HG02870 (cell line): ENCODE data around the gene SIPA1.
A peak's percentile ranks its signal among the peaks of the same experiment; 100 is the strongest.
"Not testable (repeated sequence)": the region's sequence is repeated elsewhere in the genome, so short reads cannot be mapped to it uniquely, and the experiment has no call there.

Experiments used
- ATAC-seq: cut with Tn5 transposase; IDR thresholded peaks from one replicate; pipeline ENCODE4 v1.9.1; 2021; ENCODE audit warnings: mild to moderate bottlenecking, moderate library complexity; ENCODE audit not compliant: unreplicated experiment

Gene SIPA1

DNA sequence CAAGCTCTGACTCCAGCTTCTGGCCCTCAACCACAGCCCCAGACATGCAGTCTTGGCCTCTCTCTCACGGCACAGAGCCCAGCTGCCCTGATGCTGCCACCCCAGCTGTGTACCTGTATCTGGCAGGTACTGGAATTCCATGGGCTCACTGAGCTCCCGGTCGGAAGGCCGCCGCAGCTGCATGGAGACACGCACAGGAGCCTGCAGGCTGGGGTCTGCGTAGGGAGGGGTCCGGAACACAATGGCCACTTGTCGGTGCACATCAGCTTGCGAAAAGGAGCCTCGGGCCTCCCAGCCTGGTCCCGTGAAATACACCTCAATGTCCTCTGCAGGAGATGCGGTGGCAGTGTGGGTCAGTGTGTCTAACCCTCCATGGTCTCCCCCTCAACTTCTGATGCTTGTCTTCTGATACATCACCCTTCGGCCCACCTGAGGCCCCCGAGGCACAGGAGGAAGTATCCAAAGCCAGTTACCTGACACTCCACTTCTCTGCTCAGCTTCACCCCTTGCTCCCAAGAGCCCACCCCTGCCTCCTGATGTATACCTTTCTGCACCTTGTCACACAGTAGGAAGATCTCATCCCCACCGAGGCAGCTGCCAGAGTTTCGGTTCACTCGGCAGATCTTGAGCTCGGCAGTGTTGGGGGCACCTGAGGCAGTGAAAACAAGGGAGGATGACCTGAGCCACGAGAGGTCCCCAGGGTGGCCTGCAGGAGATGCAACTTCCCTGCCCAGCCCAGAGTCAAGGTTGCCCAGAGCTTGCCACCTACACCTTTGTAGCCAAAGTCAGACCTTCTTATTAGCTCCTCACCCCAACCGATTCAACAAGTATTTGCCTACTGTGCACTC, 20.5 kb downstream of the SIPA1 start:
- ATAC-seq: no peak

DNA sequence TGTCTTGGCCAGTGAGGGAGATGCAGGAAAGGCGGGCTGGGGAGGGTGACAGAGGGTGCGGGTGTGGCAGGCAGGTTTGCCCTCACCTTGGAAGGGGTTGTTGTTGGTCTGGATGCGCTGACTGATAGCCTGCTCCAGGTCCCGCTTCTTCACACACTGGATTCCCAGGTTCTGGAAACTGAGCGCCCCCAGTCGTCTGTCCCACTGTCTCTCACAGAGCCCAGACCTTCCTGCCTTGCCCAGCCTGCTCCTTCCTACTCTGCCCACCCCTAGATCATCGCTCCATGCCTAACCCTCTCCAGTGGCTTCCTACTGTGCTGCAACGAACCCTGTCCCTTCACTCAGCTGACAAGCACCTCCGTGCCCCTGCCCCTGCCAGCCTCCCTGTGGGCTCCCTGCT, 22.1 kb downstream of the SIPA1 start:
- no peak for ATAC-seq

DNA sequence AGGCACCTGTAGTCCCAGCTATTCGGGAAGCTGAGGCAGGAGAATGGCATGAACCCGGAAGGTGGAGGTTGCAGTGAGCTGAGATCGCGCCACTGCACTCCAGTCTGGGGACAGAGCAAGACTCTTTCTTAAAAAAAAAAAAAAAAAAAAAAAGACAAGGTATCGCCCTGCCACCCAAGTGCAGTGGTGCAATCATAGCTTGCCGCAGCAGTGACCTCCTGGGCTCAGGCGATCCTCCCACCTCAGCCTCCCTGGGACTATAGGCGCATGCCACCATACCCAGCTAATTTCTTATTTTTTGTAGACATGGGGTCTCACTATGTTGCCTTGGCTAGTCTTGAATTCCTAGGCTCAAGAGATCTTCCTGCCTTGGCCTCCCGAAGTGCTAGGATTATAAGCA, 23.0 kb downstream of the SIPA1 start:
- ATAC-seq: not testable (repeated sequence)

DNA sequence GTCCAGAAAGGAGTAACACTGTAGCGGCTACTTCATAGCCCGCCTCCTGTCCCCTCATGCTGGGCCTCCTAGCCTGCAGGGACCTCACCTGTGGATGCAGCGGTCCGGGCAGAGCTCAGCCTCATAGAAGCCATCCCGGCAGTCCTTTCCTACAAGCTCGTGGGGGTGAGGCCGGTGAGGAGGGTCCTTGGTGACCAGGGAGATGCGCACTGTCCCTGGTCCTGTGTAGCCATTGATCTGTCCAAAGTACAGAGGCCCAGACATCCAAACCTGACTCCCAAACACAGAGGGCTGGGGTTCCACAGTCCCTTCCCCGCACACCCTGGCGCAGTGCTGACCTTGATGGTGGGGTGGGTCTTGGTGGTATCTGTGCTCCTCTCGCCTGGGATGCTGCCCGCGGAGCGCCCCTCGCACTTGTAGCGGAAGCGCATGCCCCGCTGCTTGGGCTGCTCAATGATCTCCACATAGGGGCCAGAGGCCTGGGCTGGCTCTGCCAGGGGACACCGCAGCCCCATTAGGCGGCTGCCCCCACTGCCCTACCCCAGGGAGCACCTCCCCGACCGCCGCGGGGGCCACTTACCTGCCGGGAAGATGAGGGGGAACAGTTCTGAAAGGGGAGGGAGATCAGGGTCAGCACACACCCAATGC, 23.8 kb downstream of the SIPA1 start:
- no peak for ATAC-seq

DNA sequence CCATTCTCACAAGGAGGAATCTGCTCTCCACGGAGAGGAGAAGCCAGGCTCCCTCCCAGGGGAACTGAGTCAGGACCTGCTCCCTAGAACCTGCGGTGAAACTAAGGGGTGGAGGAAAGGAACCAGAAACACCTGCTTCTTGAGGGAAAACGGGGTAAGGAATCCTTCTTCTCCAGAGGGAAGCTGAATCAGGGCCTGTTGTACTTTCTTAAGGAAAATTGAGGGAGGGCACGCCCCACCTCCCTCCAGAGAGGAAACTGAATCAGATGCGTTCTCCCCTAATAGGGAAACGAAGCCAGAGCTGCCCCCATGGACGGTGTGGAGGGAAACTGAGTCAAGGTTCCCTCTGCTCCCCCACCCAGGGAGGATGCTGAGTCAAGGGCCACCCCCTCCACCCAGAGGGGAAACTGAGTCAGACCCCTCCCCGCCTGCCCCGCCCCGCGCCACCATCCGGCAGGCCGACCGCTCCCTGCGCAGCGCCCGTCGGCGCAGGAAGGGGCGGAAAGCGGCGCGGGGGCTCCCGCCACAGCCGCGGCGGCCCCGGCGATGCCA, 24.4 kb downstream of the SIPA1 start:
- ATAC-seq: peak; percentile 16

DNA sequence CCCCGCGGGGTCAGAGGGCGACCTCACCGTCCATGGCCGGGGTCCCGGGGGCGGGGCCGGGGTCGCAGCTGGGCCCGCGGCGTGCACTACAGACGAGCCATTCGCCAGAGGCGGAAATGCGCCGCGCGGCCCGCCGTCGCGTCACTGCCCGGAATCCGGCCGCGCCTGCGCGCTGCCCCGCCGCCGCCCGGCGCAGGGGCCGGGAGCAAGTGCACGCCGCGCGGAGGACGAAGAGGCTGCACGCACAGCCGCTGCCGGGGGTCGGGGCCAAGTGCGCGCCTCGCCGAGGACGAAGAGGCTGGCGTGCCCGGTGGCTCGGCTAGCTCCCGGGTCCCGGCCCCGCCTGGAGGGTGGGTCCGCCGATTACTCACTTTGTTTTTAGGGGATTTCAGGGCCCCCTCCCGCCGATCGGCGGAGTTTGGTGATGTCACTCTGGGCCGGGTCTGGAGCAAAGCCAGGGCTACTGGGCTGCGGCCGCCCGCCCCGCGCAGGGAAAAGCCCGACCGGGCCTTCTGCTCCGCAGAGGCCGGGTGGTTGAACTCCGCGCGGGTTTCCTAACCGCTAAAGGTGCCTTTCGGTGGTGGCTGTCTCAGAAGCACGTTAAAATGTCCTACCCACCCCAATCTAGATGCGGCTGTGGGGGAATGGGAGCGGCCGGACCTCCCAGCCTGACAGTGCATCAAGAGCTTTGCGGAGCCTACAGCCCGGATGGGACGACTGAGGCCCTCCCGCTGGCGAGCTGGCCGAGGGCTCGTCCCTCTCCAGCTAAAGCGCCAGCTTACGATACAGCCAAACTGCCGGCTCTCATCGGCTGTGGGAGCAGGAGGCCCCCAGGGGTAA, 25.1 kb downstream of the SIPA1 start, which contains the start of gene RELA:
RELA (minus strand) TSS at position 118 of the 840 bp plus-strand sequence; CDS start at position 34, 84 bp downstream.
- ATAC-seq: peak; percentile 70

DNA sequence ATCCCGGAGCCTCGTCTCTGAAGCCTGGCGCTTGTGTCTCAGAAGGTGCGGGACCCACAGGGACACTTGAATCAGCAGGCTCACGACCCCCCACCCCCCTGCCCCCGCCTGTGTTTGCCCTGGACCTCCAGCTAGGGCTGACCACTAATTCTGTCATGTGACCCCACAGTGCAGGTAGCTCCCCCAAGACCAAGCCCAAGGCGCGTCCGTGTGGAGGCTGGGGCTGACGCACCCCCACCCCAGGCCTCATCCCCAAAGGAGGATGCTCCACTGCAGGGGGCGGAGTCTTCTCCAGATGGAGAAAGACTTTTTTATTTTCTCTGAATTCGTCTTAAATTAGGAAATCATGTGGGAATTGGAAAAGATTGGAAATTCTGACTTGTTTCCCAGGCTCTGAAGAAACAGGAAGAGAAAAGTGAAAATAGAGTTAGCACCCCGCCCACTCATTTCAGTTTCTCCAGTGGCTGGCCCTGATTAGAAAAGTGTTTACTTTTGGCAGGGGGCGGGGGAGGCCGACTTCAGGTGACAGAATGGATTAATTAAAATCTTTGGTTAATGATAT, 25.8 kb downstream of the SIPA1 start:
- no peak for ATAC-seq

DNA sequence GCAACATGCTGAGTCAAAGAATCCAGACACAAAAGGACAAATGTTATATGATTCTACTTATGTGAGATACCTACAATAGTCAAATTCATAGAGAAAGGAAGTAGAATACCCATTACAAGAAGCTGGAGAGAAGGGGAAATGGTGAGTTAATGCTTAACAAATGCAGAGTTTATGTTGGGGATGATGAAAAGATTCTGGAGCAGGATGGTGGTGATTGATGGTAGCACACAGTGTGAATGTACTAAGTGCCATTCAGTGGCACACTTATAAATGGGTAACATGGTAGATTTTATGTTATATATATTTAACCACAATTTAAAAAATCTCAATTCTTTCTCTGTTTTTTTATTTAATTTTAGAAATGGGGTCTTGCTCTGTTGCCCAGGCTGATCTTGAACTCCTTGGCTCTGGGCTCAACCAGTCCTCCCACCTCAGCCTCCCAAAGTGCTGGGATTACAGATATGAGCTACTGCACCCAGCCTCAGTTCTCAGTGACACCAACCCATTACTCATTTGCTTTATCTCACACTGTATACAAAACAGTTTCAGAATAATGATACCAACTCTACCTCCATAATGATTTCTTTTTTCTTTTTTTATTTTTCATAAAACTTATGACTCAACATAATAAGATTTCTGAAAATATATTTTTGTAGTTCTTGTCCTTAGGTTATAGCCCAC, 34.4 kb downstream of the SIPA1 start:
- ATAC-seq: no peak

DNA sequence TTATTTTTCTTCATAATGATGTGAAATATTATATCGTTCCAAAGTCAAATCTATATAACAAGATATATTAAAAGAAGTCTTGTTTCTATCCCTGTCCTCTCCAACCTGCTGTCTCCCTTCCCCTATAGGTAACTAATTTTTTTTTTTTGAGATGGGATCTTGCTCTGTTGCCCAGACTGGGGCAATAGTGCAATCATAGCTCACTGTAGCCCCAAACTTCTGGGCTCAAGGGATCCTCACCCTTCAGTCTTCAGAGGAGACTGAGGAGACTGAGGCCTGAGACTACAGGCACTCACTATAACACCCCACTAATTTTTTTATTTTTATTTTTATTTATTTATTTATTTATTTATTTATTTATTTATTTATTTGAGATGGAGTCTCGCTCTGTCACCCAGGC, 35.1 kb downstream of the SIPA1 start:
- no peak for ATAC-seq

DNA sequence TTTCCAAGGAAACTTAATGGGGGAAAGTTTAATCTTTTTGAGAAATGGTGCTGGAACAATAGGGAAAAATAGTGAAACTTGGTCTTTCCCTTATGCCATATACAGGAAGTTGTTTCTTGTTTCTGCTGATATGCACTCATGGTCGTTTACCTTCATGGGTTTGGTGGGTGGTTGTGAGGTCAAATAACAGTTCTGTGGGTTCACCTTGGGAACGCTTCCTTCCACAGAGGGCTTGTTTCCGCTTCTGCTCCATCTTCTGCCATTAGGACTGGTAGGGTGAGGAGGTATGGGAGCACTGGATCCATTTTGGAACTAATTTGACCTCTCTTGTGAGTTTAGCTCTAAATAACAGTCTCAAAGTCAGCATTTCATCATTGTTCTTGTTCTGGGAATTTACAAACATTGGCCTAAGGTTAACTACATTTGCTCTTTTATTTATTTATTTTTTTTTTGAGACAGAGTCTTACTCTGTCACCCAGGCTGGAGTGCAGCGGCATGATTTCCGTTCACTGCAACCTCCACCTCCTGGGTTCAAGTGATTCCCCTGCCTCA, 42.4 kb downstream of the SIPA1 start:
- no peak for ATAC-seq

DNA sequence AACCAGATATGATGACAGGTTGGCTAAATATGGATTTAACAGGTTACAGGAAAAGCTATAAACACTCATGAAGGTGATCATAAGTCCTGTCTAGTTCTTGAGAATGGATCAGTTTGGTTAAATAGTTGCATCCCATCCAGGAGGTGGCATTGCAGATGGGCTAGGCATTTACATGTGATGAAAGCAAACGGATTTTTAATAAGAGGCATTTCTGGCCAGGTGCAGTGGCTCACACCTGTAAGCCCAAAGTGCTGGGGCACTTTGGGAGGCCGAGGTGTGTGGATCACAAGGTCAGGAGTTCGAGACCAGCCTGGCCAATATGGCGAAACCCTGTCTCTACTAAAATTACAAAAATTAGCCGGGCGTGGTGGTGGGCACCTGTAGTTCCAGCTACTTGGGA, 45.6 kb downstream of the SIPA1 start:
- not testable (repeated sequence) for ATAC-seq

DNA sequence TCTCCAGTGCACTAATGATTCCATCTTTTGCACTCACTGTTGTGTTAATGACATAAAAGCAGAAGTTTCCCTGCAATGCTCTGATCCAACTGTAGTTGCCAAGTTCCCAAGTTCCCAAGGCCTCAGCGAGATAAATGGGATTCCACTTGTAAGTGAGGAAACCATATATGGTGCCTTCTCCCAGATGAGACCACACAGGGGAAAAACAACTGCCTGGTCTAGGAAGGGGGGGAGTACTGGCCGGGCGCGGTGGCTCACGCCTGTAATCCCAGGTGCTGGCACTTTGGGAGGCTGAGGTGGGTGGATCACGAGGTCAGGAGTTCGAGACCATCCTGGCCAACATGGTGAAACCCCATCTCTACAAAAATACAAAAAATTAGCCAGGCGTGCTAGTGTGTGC, 48.1 kb downstream of the SIPA1 start:
- no peak for ATAC-seq

DNA sequence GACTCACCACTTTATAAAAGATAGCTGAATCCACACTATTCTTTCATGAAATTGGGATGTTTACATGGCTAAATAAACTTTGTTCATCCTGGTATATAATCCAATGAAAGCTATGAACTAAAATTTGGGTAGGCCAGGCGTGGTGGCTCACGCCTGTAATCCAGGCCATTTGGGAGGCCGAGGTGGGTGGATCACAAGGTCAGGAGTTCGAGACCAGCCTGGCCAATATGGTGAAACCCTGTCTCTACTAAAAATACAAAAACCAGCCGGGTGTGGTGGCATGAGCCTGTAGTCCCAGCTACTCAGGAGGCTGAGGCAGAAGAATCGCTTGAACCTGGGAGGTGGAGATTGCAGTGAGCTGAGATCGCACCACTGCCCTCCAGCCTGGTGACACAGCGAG, 53.9 kb downstream of the SIPA1 start:
- not testable (repeated sequence) for ATAC-seq

DNA sequence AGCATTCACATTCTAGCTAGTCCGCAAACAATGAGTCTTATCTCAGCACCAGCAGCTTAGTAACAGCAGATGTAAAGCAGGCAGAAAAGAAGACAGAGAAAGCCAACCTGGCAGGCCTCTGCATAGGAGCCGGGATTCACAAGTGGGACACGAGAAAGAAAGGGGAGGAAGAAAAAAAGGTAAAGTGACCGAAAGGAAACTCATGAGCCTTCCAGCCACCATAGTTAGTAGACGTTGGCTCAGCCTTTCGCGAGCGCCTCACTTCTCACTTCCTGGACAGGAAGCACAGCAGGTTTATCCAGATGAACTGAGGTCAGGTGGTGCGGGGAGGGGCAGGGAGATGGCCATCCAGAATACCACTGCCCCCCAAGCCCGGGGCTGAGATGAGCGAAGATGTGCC, 54.5 kb downstream of the SIPA1 start:
- no peak for ATAC-seq

DNA sequence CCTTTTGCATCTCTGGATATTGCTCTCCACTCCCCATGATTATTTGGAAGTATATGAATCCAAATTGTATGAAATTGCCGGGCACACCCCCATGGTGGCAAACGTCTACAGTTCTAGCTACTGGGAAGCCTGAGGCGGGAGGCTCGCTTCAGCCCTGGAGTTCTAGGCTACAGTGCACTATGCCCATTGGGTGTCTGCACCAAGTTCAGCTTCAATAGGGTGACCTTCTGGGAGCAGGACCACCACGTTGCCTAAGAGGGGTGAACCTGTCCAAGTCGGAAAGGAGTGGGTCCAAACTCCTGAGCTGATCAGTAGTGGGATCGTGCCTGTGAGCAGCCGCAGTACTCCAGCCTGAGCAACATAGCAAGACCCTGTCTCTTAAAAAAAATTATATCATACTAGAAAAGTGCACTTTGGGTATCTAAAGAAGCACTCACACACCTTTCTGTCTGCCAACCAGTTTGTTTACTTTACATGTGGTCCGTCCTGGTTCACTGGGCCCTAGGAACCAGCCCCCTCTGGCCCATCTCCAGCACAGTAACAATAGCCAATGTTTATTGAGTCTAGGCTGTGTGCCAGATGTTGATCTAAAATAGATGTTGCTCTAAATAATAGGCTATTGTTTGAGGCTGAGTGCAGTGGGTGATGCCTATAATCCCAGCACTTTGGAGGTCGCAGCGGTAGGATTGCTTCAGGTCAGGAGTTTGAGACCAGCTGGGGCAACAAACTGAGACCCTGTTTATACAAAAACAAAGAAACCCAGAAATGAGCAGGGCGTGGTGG, 57.7 kb downstream of the SIPA1 start:
- ATAC-seq: no peak

DNA sequence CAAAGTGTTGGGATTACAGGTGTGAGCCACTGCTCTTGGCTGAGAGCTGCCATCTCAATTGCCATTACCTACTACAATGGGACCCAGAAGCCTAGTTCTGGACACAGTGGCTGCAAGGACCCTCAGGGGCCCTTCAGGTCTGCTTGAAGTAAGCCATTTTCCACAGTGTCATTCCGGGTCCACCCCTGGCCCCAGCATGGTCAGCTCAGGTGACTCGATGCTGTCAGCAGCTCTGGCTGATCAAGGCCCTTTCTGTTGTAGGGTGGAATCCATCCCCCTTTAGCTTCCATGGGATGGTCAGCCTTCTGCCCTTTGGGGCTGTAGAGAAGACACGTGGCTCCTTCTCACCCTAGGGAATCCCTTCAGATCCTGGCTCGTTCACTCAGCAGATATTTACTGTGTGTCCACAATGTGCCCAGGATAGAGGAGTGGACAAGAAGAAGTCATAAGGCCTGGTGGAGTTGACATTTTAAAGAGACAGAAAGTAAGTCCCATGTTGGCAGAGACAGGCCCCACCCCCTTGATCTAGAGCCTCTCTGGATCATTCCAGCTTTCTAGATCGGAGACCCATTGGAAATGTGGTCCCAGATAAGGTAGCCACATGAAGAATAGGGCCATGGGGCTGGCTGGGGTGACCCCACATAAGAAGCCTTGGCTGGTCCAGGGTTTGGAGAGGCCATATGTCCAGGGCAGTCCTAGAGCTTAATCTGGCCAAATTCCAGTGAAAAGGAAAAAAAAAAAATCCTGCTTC, 59.1 kb downstream of the SIPA1 start:
- ATAC-seq: no peak

DNA sequence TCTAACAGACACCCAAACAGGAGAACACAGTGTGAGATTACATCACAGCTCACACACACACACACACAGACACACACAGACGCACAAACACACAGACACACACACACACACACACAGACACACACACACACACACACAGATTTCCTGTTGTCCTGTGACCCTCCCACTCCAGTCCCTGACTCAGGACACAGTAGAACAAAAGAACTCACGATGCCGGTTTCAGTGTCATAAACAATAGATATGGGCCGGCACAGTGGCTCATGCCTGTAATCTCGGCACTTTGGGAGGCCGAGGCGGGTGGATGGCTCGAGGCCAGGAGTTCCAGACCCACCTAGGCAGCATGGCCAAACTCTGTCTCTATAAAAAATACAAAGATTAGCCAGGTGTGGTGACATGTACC, 60.3 kb downstream of the SIPA1 start:
- no peak for ATAC-seq

DNA sequence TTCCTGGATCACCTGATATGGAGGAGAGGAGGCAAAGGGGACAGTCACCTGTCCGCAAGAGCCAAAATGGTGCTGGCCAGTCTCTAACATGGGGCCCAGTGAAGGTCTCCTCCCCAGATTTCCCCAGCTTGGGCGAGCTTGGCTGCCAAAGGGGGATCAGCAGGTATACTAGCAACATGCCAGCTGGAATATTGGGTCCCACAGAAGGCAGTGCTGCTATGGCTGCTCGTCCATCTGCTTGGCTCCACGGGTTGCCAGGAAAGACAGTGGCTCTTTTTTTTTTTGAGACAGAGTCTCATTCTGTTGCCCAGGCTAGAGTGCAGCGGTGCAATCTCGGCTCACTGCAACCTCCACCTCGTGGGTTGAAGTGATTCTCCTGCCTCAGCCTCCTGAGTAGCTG, 61.4 kb downstream of the SIPA1 start:
- ATAC-seq: no peak
